HepG2 (cell line): ENCODE measurements around the gene TLE1. TPM values are rescaled to one million over a fixed set of nuclear protein-coding genes. Genes with fewer than 3 reads are reported as not detected.

Experiments
- CEBPG ChIP-seq: IDR thresholded peaks from 2 replicates; pipeline ENCODE4 v1.6.1; 2016
- CERS6 ChIP-seq: sonication (generic); formaldehyde crosslinking; IDR thresholded peaks from 2 replicates; pipeline ENCODE4 v1.5.0; 2020; ENCODE audit warnings: missing genetic modification reagents
- ELF1 ChIP-seq: sonication (generic); formaldehyde crosslinking; IDR thresholded peaks from 2 replicates; pipeline ENCODE4 v1.4.0; 2020; ENCODE audit warnings: missing genetic modification reagents
- HNF4A ChIP-seq: sonication (generic); formaldehyde crosslinking; IDR thresholded peaks from 2 replicates; pipeline ENCODE4 v1.4.0; 2020; ENCODE audit warnings: missing genetic modification reagents
- HNF4G ChIP-seq, 2 experiments: sonication (generic) in 1 of 2; formaldehyde crosslinking in 1 of 2; IDR thresholded peaks; 2 replicates each; pipeline versions ENCODE4 v1.4.0 to v1.6.1; 2011 to 2020; ENCODE audit warnings: borderline replicate concordance in 2 of 2, low read depth in 2 of 2, mild to moderate bottlenecking in 2 of 2, low read length in 1 of 2, missing genetic modification reagents in 1 of 2, moderate library complexity in 1 of 2
- HOXA3 ChIP-seq: sonication (generic); formaldehyde crosslinking; IDR thresholded peaks from 2 replicates; pipeline ENCODE4 v1.5.0; 2020; ENCODE audit warnings: missing genetic modification reagents
- MIER3 ChIP-seq: IDR thresholded peaks from 2 replicates; pipeline ENCODE4 v1.6.1; 2016; ENCODE audit warnings: missing compliant biosample characterization, borderline replicate concordance
- PPARG ChIP-seq: conservative IDR thresholded peaks from 2 replicates; pipeline ENCODE4 v1.6.1; 2016; ENCODE audit warnings: missing biosample characterization, missing genetic modification reagents
- SOX5 ChIP-seq: IDR thresholded peaks from 2 replicates; pipeline ENCODE4 v1.6.1; 2016; ENCODE audit warnings: borderline replicate concordance
- TAF1 ChIP-seq: sonication (generic); formaldehyde crosslinking; IDR thresholded peaks from 2 replicates; pipeline ENCODE4 v1.4.0; 2020; ENCODE audit warnings: missing genetic modification reagents
- THAP8 ChIP-seq: sonication (generic); formaldehyde crosslinking; IDR thresholded peaks from 2 replicates; pipeline ENCODE4 v1.5.1; 2020; ENCODE audit warnings: missing genetic modification reagents, mild to moderate bottlenecking, borderline replicate concordance
- U2AF2 ChIP-seq: fragments of 200-400 bp; formaldehyde crosslinking; IDR thresholded peaks from 2 replicates; pipeline ENCODE4 v1.6.1; 2017; ENCODE audit warnings: low read depth, mild to moderate bottlenecking, low read length
- ZFP41 ChIP-seq: sonication (generic); formaldehyde crosslinking; IDR thresholded peaks from 2 replicates; pipeline ENCODE4 v1.4.0; 2020; ENCODE audit warnings: mild to moderate bottlenecking, missing genetic modification reagents, borderline replicate concordance
- ZFYVE20 ChIP-seq: sonication (generic); formaldehyde crosslinking; IDR thresholded peaks from 2 replicates; pipeline ENCODE4 v1.8.0; 2023; ENCODE audit warnings: low read depth, mild to moderate bottlenecking, moderate library complexity, missing genetic modification reagents, borderline replicate concordance
- ZIK1 ChIP-seq: sonication (generic); formaldehyde crosslinking; IDR thresholded peaks from 2 replicates; pipeline ENCODE4 v1.5.0; 2020; ENCODE audit warnings: mild to moderate bottlenecking, low read depth, missing genetic modification reagents, borderline replicate concordance
- ZKSCAN8 ChIP-seq: IDR thresholded peaks from 2 replicates; pipeline ENCODE4 v1.6.1; 2016; ENCODE audit warnings: borderline replicate concordance, missing genetic modification reagents, missing compliant biosample characterization
- ZNF121 ChIP-seq: sonication (generic); formaldehyde crosslinking; IDR thresholded peaks from 2 replicates; pipeline ENCODE4 v1.5.0; 2020; ENCODE audit warnings: mild to moderate bottlenecking, missing genetic modification reagents
- ZNF451 ChIP-seq: sonication (generic); formaldehyde crosslinking; IDR thresholded peaks from 2 replicates; pipeline ENCODE4 v1.5.0; 2020; ENCODE audit warnings: mild to moderate bottlenecking, missing genetic modification reagents
- ZNF510 ChIP-seq: sonication (generic); formaldehyde crosslinking; IDR thresholded peaks from 2 replicates; pipeline ENCODE4 v1.4.0; 2020; ENCODE audit warnings: low read depth, mild to moderate bottlenecking, missing genetic modification reagents
- ZNF557 ChIP-seq: sonication (generic); formaldehyde crosslinking; IDR thresholded peaks from 2 replicates; pipeline ENCODE4 v1.4.0; 2020; ENCODE audit warnings: missing genetic modification reagents
- ZNF589 ChIP-seq: sonication (generic); formaldehyde crosslinking; conservative IDR thresholded peaks from 2 replicates; pipeline ENCODE4 v1.8.0; 2022; ENCODE audit warnings: mild to moderate bottlenecking, moderate library complexity, missing genetic modification reagents
- ZNF644 ChIP-seq: IDR thresholded peaks from 2 replicates; pipeline ENCODE4 v1.6.1; 2016; ENCODE audit warnings: low read depth
- ZNF713 ChIP-seq: sonication (generic); formaldehyde crosslinking; IDR thresholded peaks from 2 replicates; pipeline ENCODE4 v1.4.0; 2020; ENCODE audit warnings: mild to moderate bottlenecking, missing genetic modification reagents
- ZNF839 ChIP-seq: sonication (generic); formaldehyde crosslinking; IDR thresholded peaks from 2 replicates; pipeline ENCODE4 v1.4.0; 2020; ENCODE audit warnings: missing genetic modification reagents, mild to moderate bottlenecking, borderline replicate concordance
- polyA plus RNA-seq, 8 experiments: library from polyadenylated mRNA; depleted of rRNA in 3 of 8; stranded (reverse) in 7 of 8; unstranded in 1 of 8; fragments of >200 nt; fragmentation: Illumina TruSeq in 4 of 8; extraction: Trizol in 4 of 8; gene quantifications; 2 replicates each; pipeline versions ENCODE4 v1.2.1 to v1.2.3, GENCODE V29; 2011 to 2016; ENCODE audit warnings: low read depth in 4 of 8, missing spikeins in 1 of 8, mixed read lengths in 1 of 8; ENCODE audit not compliant: insufficient read depth in 1 of 8
- total RNA-seq, 5 experiments: library from RNA; depleted of rRNA; stranded (reverse); fragments of >200 nt; fragmentation: Illumina TruSeq; extraction: Trizol; gene quantifications; 2 replicates each; pipeline ENCODE4 v1.2.3, GENCODE V29; 2016; ENCODE audit warnings: low read depth in 1 of 5
- TF ChIP-seq, protein P1 (sequence below): sonication (generic); formaldehyde crosslinking; conservative IDR thresholded peaks from 2 replicates; pipeline ENCODE4 v1.8.1; 2023; ENCODE audit warnings: missing genetic modification reagents
- TF ChIP-seq, protein P2 (sequence below): sonication (generic); formaldehyde crosslinking; IDR thresholded peaks from 2 replicates; pipeline ENCODE4 v1.4.0; 2020; ENCODE audit warnings: missing genetic modification reagents
- TF ChIP-seq, protein P3 (sequence below): IDR thresholded peaks from 2 replicates; pipeline ENCODE4 v1.6.1; 2016

The TLE1 gene
- total and polyA plus RNA-seq, 2 of the 13 experiments (the other 11 are each of a cell fraction or from before 2014, with no cell fraction given), result 35.9 to 109 TPM

DNA sequence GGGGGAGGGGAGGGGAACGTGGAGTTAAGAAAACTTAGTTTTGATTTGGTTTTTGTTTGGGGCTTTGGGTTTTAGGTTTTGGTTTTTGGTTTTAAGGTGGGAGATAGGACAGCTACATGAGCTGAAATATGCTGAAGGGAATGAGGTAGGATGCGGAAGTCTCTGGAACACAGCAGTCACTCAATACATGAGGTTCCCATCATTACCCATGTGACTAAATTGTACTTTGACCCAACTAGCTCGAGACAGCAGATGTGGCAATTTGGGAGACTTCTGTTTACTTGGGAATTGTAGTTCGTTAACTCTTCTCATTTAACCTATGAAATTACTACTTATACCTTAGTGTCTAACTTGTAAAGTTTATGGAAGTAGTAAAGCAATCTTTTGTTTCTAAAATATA is 124.2 kb downstream of the TLE1 start (continued):
- TF ChIP-seq THAP8 (CRISPR knock-in tag), result no peak
- TF ChIP-seq, protein P1, sequence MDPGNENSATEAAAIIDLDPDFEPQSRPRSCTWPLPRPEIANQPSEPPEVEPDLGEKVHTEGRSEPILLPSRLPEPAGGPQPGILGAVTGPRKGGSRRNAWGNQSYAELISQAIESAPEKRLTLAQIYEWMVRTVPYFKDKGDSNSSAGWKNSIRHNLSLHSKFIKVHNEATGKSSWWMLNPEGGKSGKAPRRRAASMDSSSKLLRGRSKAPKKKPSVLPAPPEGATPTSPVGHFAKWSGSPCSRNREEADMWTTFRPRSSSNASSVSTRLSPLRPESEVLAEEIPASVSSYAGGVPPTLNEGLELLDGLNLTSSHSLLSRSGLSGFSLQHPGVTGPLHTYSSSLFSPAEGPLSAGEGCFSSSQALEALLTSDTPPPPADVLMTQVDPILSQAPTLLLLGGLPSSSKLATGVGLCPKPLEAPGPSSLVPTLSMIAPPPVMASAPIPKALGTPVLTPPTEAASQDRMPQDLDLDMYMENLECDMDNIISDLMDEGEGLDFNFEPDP (CRISPR knock-in tag), result no peak
- no peak for TF ChIP-seq ZIK1
- TF ChIP-seq ZNF510, result no peak
- TF ChIP-seq HNF4G (IDR thresholded peaks at IDR 0.05; ENCODE audit: borderline replicate concordance, low read depth, low read length), result peak; percentile 46; the same call in 1 of the 2 replicates
- no peak for TF ChIP-seq HNF4G (CRISPR knock-in tag; IDR thresholded peaks at IDR 0.05; ENCODE audit: borderline replicate concordance, low read depth)
- TF ChIP-seq HNF4A (CRISPR knock-in tag), result peak; percentile 77
- TF ChIP-seq, protein P2, sequence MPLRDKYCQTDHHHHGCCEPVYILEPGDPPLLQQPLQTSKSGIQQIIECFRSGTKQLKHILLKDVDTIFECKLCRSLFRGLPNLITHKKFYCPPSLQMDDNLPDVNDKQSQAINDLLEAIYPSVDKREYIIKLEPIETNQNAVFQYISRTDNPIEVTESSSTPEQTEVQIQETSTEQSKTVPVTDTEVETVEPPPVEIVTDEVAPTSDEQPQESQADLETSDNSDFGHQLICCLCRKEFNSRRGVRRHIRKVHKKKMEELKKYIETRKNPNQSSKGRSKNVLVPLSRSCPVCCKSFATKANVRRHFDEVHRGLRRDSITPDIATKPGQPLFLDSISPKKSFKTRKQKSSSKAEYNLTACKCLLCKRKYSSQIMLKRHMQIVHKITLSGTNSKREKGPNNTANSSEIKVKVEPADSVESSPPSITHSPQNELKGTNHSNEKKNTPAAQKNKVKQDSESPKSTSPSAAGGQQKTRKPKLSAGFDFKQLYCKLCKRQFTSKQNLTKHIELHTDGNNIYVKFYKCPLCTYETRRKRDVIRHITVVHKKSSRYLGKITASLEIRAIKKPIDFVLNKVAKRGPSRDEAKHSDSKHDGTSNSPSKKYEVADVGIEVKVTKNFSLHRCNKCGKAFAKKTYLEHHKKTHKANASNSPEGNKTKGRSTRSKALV (CRISPR knock-in tag), result no peak
- TF ChIP-seq PPARG (CRISPR knock-in tag), result no peak
- TF ChIP-seq ZFP41 (CRISPR knock-in tag), result no peak
- peak; percentile 63 for TF ChIP-seq ZKSCAN8 (CRISPR knock-in tag)
- TF ChIP-seq ZNF713 (CRISPR knock-in tag), result no peak
- TF ChIP-seq CEBPG (CRISPR knock-in tag), result peak; percentile 49
- no peak for TF ChIP-seq HOXA3 (CRISPR knock-in tag)
- no peak for TF ChIP-seq CERS6 (CRISPR knock-in tag)
- no peak for TF ChIP-seq ZNF557 (CRISPR knock-in tag)
- no peak for TF ChIP-seq U2AF2
- no peak for TF ChIP-seq ZNF451 (CRISPR knock-in tag)
- TF ChIP-seq MIER3 (CRISPR knock-in tag), result no peak
- no peak for TF ChIP-seq ZFYVE20 (CRISPR knock-in tag)
- TF ChIP-seq SOX5, result no peak
- no peak for TF ChIP-seq ZNF589
- no peak for TF ChIP-seq TAF1 (CRISPR knock-in tag)
- no peak for TF ChIP-seq ZNF839
- TF ChIP-seq, protein P3, sequence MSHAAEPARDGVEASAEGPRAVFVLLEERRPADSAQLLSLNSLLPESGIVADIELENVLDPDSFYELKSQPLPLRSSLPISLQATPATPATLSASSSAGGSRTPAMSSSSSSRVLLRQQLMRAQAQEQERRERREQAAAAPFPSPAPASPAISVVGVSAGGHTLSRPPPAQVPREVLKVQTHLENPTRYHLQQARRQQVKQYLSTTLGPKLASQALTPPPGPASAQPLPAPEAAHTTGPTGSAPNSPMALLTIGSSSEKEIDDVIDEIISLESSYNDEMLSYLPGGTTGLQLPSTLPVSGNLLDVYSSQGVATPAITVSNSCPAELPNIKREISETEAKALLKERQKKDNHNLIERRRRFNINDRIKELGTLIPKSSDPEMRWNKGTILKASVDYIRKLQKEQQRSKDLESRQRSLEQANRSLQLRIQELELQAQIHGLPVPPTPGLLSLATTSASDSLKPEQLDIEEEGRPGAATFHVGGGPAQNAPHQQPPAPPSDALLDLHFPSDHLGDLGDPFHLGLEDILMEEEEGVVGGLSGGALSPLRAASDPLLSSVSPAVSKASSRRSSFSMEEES (CRISPR knock-in tag), result peak; percentile 82
- TF ChIP-seq ZNF121 (CRISPR knock-in tag), result no peak
- TF ChIP-seq ELF1, result no peak
- TF ChIP-seq ZNF644 (CRISPR knock-in tag), result 0 out of 2 replicates have a peak, but pooled peaks have one; percentile 41
